Fibroblast of lung (primary cell): ENCODE results near the gene TSSC4. TPM values are rescaled to one million over a fixed set of nuclear protein-coding genes. Genes with fewer than 3 reads are reported as not detected.

Experiments used
- DNase-seq, 2 donors: peaks; one replicate each; pipeline versions ENCODE4 v3.0.0 to v3.0.0-alpha.2; 2010; ENCODE audit warnings: low read depth in 2 of 2
- H2AFZ ChIP-seq: 2 replicates; pipeline ENCODE4 v1.5.1; 2012; ENCODE audit warnings: low read length, control low read depth, inconsistent platforms
- H3K27ac ChIP-seq: 2 replicates; pipeline ENCODE4 v1.5.1; 2011; ENCODE audit warnings: low read length, control low read depth; ENCODE audit not compliant: insufficient read depth
- H3K27me3 ChIP-seq: 2 replicates; pipeline ENCODE4 v1.5.1; 2011; ENCODE audit warnings: mild to moderate bottlenecking, low read length; ENCODE audit not compliant: control insufficient read depth, insufficient read depth
- H3K36me3 ChIP-seq: 2 replicates; pipeline ENCODE4 v1.5.1; 2011; ENCODE audit warnings: low read length; ENCODE audit not compliant: control insufficient read depth, insufficient read depth
- H3K4me1 ChIP-seq: 2 replicates; pipeline ENCODE4 v1.5.1; 2011; ENCODE audit warnings: low read length; ENCODE audit not compliant: control insufficient read depth, insufficient read depth; ENCODE audit errors: extremely low read depth
- H3K4me2 ChIP-seq: 2 replicates; pipeline ENCODE4 v1.5.1; 2011; ENCODE audit warnings: low read length, control low read depth; ENCODE audit not compliant: insufficient read depth; ENCODE audit errors: extremely low read depth
- H3K4me3 ChIP-seq, 4 experiments: fragments of 200-600 bp in 1 of 4; sonication (generic) in 1 of 4; replicated peaks in 1 of 4; 2 replicates each; pipeline ENCODE4 v1.5.1; 2011 to 2016; ENCODE audit warnings: low read length in 4 of 4, low read depth in 3 of 4, mild to moderate bottlenecking in 3 of 4, control low read depth in 2 of 4, inconsistent platforms in 1 of 4, mixed read lengths in 1 of 4; ENCODE audit not compliant: insufficient read depth in 1 of 4; ENCODE audit errors: control extremely low read depth in 1 of 4
- H3K79me2 ChIP-seq: 2 replicates; pipeline ENCODE4 v1.5.1; 2012; ENCODE audit warnings: mild to moderate bottlenecking, low read length, inconsistent platforms; ENCODE audit not compliant: control insufficient read depth, insufficient read depth
- H3K9ac ChIP-seq: 2 replicates; pipeline ENCODE4 v1.5.1; 2011; ENCODE audit warnings: mild to moderate bottlenecking, low read length, control low read depth; ENCODE audit not compliant: insufficient read depth
- H3K9me3 ChIP-seq: 2 replicates; pipeline ENCODE4 v1.5.1; 2012; ENCODE audit warnings: low read depth, low read length; ENCODE audit not compliant: control insufficient read depth, insufficient read depth
- H4K20me1 ChIP-seq: 2 replicates; pipeline ENCODE4 v1.5.1; 2011; ENCODE audit warnings: low read length; ENCODE audit not compliant: control insufficient read depth, insufficient read depth; ENCODE audit errors: extremely low read depth
- CTCF ChIP-seq, 2 donors: IDR thresholded peaks in 1 of 2; conservative IDR thresholded peaks in 1 of 2; 1 replicate in 1 of 2; 2 replicates in 1 of 2; pipeline ENCODE4 v1.5.1; 2011 to 2012; ENCODE audit warnings: low read length in 2 of 2, control low read depth in 1 of 2, inconsistent platforms in 1 of 2, low read depth in 1 of 2, mild to moderate bottlenecking in 1 of 2
- EZH2 ChIP-seq: IDR thresholded peaks from 2 replicates; pipeline ENCODE4 v1.5.1; 2012; ENCODE audit warnings: low read length, control low read depth, mild to moderate bottlenecking; ENCODE audit errors: missing control alignments
- polyA plus RNA-seq, 2 donors: library from polyadenylated mRNA; depleted of rRNA in 1 of 2; stranded (reverse) in 1 of 2; unstranded in 1 of 2; fragments of >200 nt; gene quantifications; 2 replicates each; pipeline ENCODE4 v1.2.1, GENCODE V29; 2011 to 2012; ENCODE audit warnings: missing spikeins in 1 of 2
- total RNA-seq: library from RNA; depleted of rRNA; stranded (reverse); fragments of >200 nt; gene quantifications from 2 replicates; pipeline ENCODE4 v1.2.1, GENCODE V29; 2014

TSSC4 gene
- total and polyA plus RNA-seq, 2 donors (not counting 1 experiment from before 2014, with no cell fraction given) = 8.8 to 48.7 TPM

GRCh38 chr11:2388431-2389376, 11.8 kb upstream of the TSSC4 start:
- Histone ChIP-seq H3K4me1 (peaks cover 45% of the 10 kb centered on the region), H3K79me2 (peaks cover 94% of the 10 kb centered on the region), H3K27ac (peak overlapping the region; percentile 29), H3K4me2 (no peak overlapping the region), H3K36me3 (peaks cover 30% of the 10 kb centered on the region), H3K9ac (no peak overlapping the region), H3K27me3 (no peaks in the 10 kb centered on the region), H4K20me1 (no peaks in the 10 kb centered on the region), H3K9me3 (no peaks in the 10 kb centered on the region), H2AFZ (no peak overlapping the region), H3K4me3 (no peak overlapping the region)
- no peak for DNase-seq
- TF ChIP-seq CTCF (conservative IDR thresholded peaks at IDR 0.05 in 1 of 2, IDR thresholded peaks at IDR 0.05 in 1 of 2; ENCODE audit: low read depth in 1 of 2, low read length in 2 of 2) = no peak
- no peak for TF ChIP-seq EZH2

- H3K79me2 ChIP-seq = peaks cover 93% of the 10 kb centered on the region
- no peaks in the 10 kb centered on the region for H3K9me3 ChIP-seq
- no peak overlapping the region for H3K4me2 ChIP-seq
- H3K27ac ChIP-seq = peak overlapping the region; percentile 29
- H4K20me1 ChIP-seq = no peaks in the 10 kb centered on the region
- H2AFZ ChIP-seq = no peak overlapping the region
- H3K9ac ChIP-seq = no peak overlapping the region
- H3K4me3 ChIP-seq = no peak overlapping the region
- H3K27me3 ChIP-seq = no peaks in the 10 kb centered on the region
- DNase-seq = no peak
- TF ChIP-seq CTCF (conservative IDR thresholded peaks at IDR 0.05 in 1 of 2, IDR thresholded peaks at IDR 0.05 in 1 of 2; ENCODE audit: low read depth in 1 of 2, low read length in 2 of 2) = no peak
- no peak for TF ChIP-seq EZH2
- peaks cover 43% of the 10 kb centered on the region for H3K4me1 ChIP-seq
- peaks cover 35% of the 10 kb centered on the region for H3K36me3 ChIP-seq
Measured at GRCh38 chr11:2389377-2390026, 11.0 kb upstream of the TSSC4 start.

GRCh38 chr11:2390091-2390724, 10.3 kb upstream of the TSSC4 start:
- H3K27ac ChIP-seq = peak overlapping the region; percentile 11
- peak in 1 of 2 donors; percentile 9 for DNase-seq

More at GRCh38 chr11:2390091-2390724, 10.3 kb upstream of the TSSC4 start:
- Histone ChIP-seq H3K4me1 (peaks cover 39% of the 10 kb centered on the region), H3K79me2 (peaks cover 86% of the 10 kb centered on the region), H3K4me2 (peak overlapping the region; percentile 30), H3K27me3 (no peaks in the 10 kb centered on the region), H4K20me1 (no peaks in the 10 kb centered on the region), H3K9ac (no peak overlapping the region), H2AFZ (no peak overlapping the region), H3K36me3 (peaks cover 35% of the 10 kb centered on the region), H3K9me3 (no peaks in the 10 kb centered on the region), H3K4me3 (no peak overlapping the region)
- TF ChIP-seq EZH2 = no peak
- TF ChIP-seq CTCF (conservative IDR thresholded peaks at IDR 0.05 in 1 of 2, IDR thresholded peaks at IDR 0.05 in 1 of 2; ENCODE audit: low read depth in 1 of 2, low read length in 2 of 2) = no peak
